ENCODE data around the gene GABBR2. TPM values are rescaled to one million over a fixed set of nuclear protein-coding genes. Genes with fewer than 3 reads are reported as not detected.

The GABBR2 gene
- polyA plus RNA-seq, 1 donor (not counting 4 experiments of a cell fraction or from before 2014, with no cell fraction given), result 0.01 TPM

DNA sequence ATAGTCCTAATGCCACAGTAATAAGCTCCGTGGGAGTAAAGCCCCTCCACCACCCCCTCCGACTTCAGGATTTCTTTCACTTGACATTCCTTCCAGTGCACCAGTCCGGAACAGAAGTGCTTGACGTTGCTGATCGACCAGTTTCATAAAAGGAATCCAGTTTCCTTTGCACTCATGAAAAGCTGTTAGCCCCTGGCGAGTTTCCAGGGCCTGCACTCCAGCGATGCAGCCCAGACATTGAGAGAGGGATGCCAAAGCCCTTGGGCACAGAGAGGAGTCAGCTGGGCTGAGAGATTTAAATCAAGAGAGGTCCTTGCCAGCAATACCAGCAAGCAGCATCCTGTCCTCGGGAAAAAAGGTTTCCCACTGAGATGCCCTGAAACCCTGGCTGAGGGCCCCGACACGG lies 170.1 kb downstream of the GABBR2 start:
- no peak for FAIRE-seq
- no peaks in the 10 kb centered on the region for H3K9me1 ChIP-seq (ENCODE audit: control insufficient read depth, extremely low read depth, insufficient read depth, low read length)

GRCh38 chr9:98538203-98538602 lies 170.5 kb downstream of the GABBR2 start:
- H3K9me1 ChIP-seq (ENCODE audit: control insufficient read depth, extremely low read depth, insufficient read depth, low read length), result no peaks in the 10 kb centered on the region
- H3K79me2 ChIP-seq (ENCODE audit: control insufficient read depth, insufficient read depth, low read length), result no peaks in the 10 kb centered on the region
- no peak overlapping the region for H2AFZ ChIP-seq (ENCODE audit: control insufficient read depth, low read length)
- no peak overlapping the region for H3K4me2 ChIP-seq (ENCODE audit: control insufficient read depth, extremely low read depth, insufficient read depth, low read depth, low read length)
- no peaks in the 10 kb centered on the region for H3K4me1 ChIP-seq (ENCODE audit: control insufficient read depth, extremely low read depth, insufficient read depth, low read length)
- no peaks in the 10 kb centered on the region for H4K20me1 ChIP-seq (ENCODE audit: control insufficient read depth, extremely low read depth, insufficient read depth, low read length)
- H3K9me3 ChIP-seq (ENCODE audit: control insufficient read depth, low read depth, low read length), result no peaks in the 10 kb centered on the region
- no peaks in the 10 kb centered on the region for H3K36me3 ChIP-seq (ENCODE audit: control insufficient read depth in 2 of 2, extremely low read depth in 1 of 2, insufficient read depth in 2 of 2, low read length in 2 of 2)
- dilution Hi-C loops (cut with MboI; ENCODE audit: extremely low pct_ligation_motif_present, low sequenced_read_pairs), result no loop called here
- peaks cover 6% of the 10 kb centered on the region for H3K27me3 ChIP-seq (ENCODE audit: control insufficient read depth, extremely low read depth, insufficient read depth, low read length)
- no peak overlapping the region for H3K9ac ChIP-seq (ENCODE audit: control insufficient read depth, extremely low read depth, insufficient read depth, low read length)
- FAIRE-seq (no peak), DNase-seq (ENCODE audit: low read depth, low spot score) (no peak)
- H3K4me3 ChIP-seq (ENCODE audit: control insufficient read depth in 2 of 3, extremely low read depth in 1 of 3, insufficient read depth in 2 of 3, low read depth in 1 of 3, low read length in 3 of 3), result no peak overlapping the region
- no peak overlapping the region for H3K27ac ChIP-seq (ENCODE audit: control insufficient read depth, insufficient read depth, low read length)
- no peak for TF ChIP-seq EZH2 (IDR thresholded peaks at IDR 0.05; ENCODE audit: low read length)
- TF ChIP-seq, protein P1, sequence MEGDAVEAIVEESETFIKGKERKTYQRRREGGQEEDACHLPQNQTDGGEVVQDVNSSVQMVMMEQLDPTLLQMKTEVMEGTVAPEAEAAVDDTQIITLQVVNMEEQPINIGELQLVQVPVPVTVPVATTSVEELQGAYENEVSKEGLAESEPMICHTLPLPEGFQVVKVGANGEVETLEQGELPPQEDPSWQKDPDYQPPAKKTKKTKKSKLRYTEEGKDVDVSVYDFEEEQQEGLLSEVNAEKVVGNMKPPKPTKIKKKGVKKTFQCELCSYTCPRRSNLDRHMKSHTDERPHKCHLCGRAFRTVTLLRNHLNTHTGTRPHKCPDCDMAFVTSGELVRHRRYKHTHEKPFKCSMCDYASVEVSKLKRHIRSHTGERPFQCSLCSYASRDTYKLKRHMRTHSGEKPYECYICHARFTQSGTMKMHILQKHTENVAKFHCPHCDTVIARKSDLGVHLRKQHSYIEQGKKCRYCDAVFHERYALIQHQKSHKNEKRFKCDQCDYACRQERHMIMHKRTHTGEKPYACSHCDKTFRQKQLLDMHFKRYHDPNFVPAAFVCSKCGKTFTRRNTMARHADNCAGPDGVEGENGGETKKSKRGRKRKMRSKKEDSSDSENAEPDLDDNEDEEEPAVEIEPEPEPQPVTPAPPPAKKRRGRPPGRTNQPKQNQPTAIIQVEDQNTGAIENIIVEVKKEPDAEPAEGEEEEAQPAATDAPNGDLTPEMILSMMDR (optimal IDR thresholded peaks at IDR 0.05 in 1 of 3, IDR thresholded peaks at IDR 0.05 in 1 of 3, conservative IDR thresholded peaks at IDR 0.05 in 1 of 3; ENCODE audit: extremely low read depth in 1 of 3, insufficient read depth in 2 of 3, low read length in 3 of 3), result no peak

More for the DNA sequence above, 170.1 kb downstream of the GABBR2 start:
- Histone ChIP-seq H3K36me3 (ENCODE audit: control insufficient read depth in 2 of 2, extremely low read depth in 1 of 2, insufficient read depth in 2 of 2, low read length in 2 of 2) (no peaks in the 10 kb centered on the region), H3K9ac (ENCODE audit: control insufficient read depth, extremely low read depth, insufficient read depth, low read length) (no peak overlapping the region), H3K4me2 (ENCODE audit: control insufficient read depth, extremely low read depth, insufficient read depth, low read depth, low read length) (no peak overlapping the region), H4K20me1 (ENCODE audit: control insufficient read depth, extremely low read depth, insufficient read depth, low read length) (no peaks in the 10 kb centered on the region), H3K79me2 (ENCODE audit: control insufficient read depth, insufficient read depth, low read length) (no peaks in the 10 kb centered on the region), H3K27ac (ENCODE audit: control insufficient read depth, insufficient read depth, low read length) (no peak overlapping the region), H2AFZ (ENCODE audit: control insufficient read depth, low read length) (no peak overlapping the region), H3K27me3 (ENCODE audit: control insufficient read depth, extremely low read depth, insufficient read depth, low read length) (peaks cover 6% of the 10 kb centered on the region), H3K4me1 (ENCODE audit: control insufficient read depth, extremely low read depth, insufficient read depth, low read length) (no peaks in the 10 kb centered on the region), H3K9me3 (ENCODE audit: control insufficient read depth, low read depth, low read length) (no peaks in the 10 kb centered on the region), H3K4me3 (ENCODE audit: control insufficient read depth in 2 of 3, extremely low read depth in 1 of 3, insufficient read depth in 2 of 3, low read depth in 1 of 3, low read length in 3 of 3) (no peak overlapping the region)
- DNase-seq (ENCODE audit: low read depth, low spot score), result no peak
- TF ChIP-seq, protein P1 (optimal IDR thresholded peaks at IDR 0.05 in 1 of 3, IDR thresholded peaks at IDR 0.05 in 1 of 3, conservative IDR thresholded peaks at IDR 0.05 in 1 of 3; ENCODE audit: extremely low read depth in 1 of 3, insufficient read depth in 2 of 3, low read length in 3 of 3), result no peak
- TF ChIP-seq EZH2 (IDR thresholded peaks at IDR 0.05; ENCODE audit: low read length), result no peak
- dilution Hi-C loops (cut with MboI; ENCODE audit: extremely low pct_ligation_motif_present, low sequenced_read_pairs), result no loop called here
